ENCODE measurements around the gene MTA1.

DNA sequence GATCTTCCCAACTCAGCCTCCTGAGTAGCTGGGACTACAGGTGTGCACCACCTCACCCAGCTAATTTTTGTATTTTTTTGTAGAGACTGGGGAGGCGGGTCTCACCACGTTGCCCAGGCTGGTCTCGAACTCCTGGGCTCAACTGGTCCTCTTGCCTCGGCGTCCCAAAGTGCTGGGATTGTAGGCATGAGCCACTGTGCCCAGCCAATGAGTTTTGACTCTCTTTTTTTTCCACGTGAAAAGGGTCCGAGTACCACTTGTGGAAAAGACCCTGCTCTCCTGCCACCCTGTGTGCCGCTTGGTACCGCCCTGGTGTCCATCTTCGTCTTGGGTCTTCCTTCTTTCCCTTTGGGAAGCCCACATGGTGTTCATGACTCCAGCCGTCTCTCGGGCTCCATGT lies 89.0 kb downstream of the MTA1 start:
- TF ChIP-seq, protein P1, sequence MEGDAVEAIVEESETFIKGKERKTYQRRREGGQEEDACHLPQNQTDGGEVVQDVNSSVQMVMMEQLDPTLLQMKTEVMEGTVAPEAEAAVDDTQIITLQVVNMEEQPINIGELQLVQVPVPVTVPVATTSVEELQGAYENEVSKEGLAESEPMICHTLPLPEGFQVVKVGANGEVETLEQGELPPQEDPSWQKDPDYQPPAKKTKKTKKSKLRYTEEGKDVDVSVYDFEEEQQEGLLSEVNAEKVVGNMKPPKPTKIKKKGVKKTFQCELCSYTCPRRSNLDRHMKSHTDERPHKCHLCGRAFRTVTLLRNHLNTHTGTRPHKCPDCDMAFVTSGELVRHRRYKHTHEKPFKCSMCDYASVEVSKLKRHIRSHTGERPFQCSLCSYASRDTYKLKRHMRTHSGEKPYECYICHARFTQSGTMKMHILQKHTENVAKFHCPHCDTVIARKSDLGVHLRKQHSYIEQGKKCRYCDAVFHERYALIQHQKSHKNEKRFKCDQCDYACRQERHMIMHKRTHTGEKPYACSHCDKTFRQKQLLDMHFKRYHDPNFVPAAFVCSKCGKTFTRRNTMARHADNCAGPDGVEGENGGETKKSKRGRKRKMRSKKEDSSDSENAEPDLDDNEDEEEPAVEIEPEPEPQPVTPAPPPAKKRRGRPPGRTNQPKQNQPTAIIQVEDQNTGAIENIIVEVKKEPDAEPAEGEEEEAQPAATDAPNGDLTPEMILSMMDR (IDR thresholded peaks at IDR 0.05) = no peak
- no peak for TF ChIP-seq POLR2A (IDR thresholded peaks at IDR 0.05)

Measured in uterus (tissue), 2 donors.